Measurements from ENCODE around the gene MTUS2. TPM values are rescaled to one million over a fixed set of nuclear protein-coding genes. Genes with fewer than 3 reads are reported as not detected.

Gene MTUS2
- total and polyA plus RNA-seq, 8 donors = 0.12 to 28.1 (median 3.5) TPM; not detected in 1

DNA sequence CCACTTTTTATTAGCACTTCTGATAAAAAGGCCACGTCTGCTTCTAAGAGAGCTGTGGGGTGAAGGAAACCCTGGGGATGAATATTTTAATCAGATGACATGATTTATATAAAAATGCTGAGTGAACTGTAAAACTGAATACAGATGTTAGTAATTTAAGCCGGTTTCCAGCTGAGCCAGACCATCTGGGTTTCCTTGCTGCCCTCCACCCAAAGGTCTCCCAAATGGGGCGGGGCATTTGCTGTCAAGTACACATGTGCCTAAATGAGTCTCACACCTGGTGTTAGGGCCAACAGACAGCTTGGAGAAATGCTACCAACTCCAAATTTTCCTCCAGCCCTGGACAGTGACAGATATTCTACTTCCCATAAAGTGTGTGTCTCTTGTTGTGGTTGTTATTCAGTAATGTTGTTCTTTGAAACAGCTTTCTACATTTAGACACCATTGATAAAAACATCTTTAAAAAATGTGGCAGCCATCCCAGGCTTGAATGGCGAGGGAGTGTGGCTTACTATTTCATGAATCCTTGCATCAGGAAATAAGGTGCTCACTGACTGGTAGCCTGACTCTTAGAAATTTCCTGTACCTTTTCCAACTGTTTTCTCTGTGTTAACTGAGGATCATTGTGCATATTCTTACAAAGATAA, 350.4 kb downstream of the MTUS2 start:
- Histone ChIP-seq H3K4me3 (no peak overlapping the region), H3K27ac (no peak overlapping the region), H3K36me3 (no peaks in the 10 kb centered on the region), H3K9me3 (no peaks in the 10 kb centered on the region), H3K27me3 (no peaks in the 10 kb centered on the region), H3K4me1 (no peaks in the 10 kb centered on the region)
- WGBS, 5 donors = 58 to 75% (median 72%) methylated on average over 4 of the region's 4 CpGs
- intact Hi-C loops (cut with DNase I; ENCODE audit: low total_unique reads) = no loop called here
- TF ChIP-seq POLR2AphosphoS5 (IDR thresholded peaks at IDR 0.05) (no peak), POLR2A (IDR thresholded peaks at IDR 0.05) (no peak), EP300 (IDR thresholded peaks at IDR 0.05) (no peak)
- TF ChIP-seq, protein P1, sequence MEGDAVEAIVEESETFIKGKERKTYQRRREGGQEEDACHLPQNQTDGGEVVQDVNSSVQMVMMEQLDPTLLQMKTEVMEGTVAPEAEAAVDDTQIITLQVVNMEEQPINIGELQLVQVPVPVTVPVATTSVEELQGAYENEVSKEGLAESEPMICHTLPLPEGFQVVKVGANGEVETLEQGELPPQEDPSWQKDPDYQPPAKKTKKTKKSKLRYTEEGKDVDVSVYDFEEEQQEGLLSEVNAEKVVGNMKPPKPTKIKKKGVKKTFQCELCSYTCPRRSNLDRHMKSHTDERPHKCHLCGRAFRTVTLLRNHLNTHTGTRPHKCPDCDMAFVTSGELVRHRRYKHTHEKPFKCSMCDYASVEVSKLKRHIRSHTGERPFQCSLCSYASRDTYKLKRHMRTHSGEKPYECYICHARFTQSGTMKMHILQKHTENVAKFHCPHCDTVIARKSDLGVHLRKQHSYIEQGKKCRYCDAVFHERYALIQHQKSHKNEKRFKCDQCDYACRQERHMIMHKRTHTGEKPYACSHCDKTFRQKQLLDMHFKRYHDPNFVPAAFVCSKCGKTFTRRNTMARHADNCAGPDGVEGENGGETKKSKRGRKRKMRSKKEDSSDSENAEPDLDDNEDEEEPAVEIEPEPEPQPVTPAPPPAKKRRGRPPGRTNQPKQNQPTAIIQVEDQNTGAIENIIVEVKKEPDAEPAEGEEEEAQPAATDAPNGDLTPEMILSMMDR (IDR thresholded peaks at IDR 0.05) = no peak
- DNase-seq = peak in 1 of 2 donors; percentile 35

DNA sequence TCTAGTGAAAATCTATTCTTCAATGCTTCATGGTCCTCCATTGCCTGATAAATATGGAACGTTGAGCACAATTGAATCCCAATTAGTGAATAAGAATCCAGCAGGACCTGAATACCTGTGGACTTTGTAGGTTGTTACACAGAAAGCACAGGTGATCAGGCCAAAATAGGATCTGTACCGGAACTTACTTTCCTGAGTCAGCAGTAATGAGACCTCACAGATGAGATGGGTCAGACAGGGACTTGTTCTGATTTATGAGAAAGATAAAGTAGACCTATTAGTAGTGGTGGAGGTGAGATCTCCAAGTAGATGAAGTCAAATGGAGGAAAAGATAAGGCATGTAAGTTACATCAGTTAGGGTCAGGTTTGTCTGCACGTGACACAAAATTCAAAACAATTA, 351.1 kb downstream of the MTUS2 start:
- intact Hi-C loops (cut with DNase I; ENCODE audit: low total_unique reads) = no loop called here
- H3K36me3 ChIP-seq = no peaks in the 10 kb centered on the region
- H3K4me1 ChIP-seq = no peaks in the 10 kb centered on the region
- H3K27me3 ChIP-seq = no peaks in the 10 kb centered on the region
- TF ChIP-seq POLR2AphosphoS5 (IDR thresholded peaks at IDR 0.05) (no peak), EP300 (IDR thresholded peaks at IDR 0.05) (no peak), POLR2A (IDR thresholded peaks at IDR 0.05) (no peak)
- TF ChIP-seq, protein P1 (IDR thresholded peaks at IDR 0.05) = no peak
- WGBS, 5 donors = 87 to 92% (median 90%) methylated on average over 3 of the region's 3 CpGs
- no peak overlapping the region for H3K4me3 ChIP-seq
- peaks cover 0 to 3% (median 0%) of the 10 kb centered on the region in 4 donors for H3K9me3 ChIP-seq
- DNase-seq = no peak
- no peak overlapping the region for H3K27ac ChIP-seq

DNA sequence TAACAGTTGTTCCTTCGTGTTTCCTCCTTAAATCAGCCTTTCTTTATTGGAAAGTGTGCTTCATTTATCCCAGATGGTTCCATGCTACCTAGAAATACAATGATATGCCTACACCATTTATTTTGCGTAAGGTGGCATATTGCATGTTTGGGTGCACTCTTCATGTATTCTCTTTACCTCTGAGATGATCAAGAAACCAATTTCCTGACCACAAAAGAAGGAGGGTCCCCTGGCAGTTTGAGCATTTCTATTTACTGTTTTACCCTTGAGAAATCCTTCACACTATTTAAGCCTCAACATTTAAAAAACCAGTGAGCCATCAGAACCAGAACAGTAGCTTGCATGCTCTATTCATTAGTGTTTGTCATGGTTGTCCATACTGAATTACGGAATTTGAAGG, 354.0 kb downstream of the MTUS2 start:
- Histone ChIP-seq H3K36me3 (no peaks in the 10 kb centered on the region), H3K27ac (no peak overlapping the region), H3K4me3 (no peak overlapping the region), H3K27me3 (no peaks in the 10 kb centered on the region), H3K9me3 (peaks cover 0 to 12% (median 0%) of the 10 kb centered on the region in 4 donors), H3K4me1 (no peaks in the 10 kb centered on the region)
- no peak for DNase-seq
- TF ChIP-seq POLR2A (IDR thresholded peaks at IDR 0.05) = no peak
- TF ChIP-seq, protein P1 (IDR thresholded peaks at IDR 0.05) = no peak
- TF ChIP-seq EP300 (IDR thresholded peaks at IDR 0.05) = no peak
- no peak for TF ChIP-seq POLR2AphosphoS5 (IDR thresholded peaks at IDR 0.05)
- intact Hi-C loops (cut with DNase I; ENCODE audit: low total_unique reads) = no loop called here
- 70 to 89% (median 79%) methylated on average over 3 of the region's 3 CpGs for WGBS, 5 donors

DNA sequence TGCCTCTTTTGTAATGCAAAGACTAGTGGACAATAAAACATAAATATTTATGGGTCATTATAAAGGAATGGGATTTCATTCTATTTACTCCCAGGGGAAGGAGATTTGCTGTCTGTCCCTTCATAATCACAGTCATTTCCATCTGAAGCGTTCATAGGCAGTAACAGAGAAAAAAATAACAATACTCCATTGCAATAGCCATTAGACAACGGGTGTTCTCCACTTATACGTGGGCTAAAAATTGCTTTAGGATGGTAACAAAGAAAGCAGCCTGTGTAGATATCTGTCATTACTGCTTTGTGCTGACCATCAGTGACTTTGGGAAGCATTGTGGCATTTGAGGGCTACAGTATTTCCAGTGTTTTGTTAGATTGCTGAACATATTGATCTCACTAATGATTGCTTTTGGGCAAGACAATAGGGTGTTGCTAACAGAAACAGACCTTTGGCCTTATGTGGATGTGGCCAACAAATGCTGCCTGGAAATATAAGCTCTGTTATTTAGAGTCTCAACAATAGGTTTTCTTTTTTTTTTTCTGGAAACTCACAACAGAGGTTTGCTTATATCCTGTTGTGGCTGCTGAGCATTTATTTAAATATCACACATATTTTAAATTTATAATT, 355.2 kb downstream of the MTUS2 start:
- Histone ChIP-seq H3K4me3 (no peak overlapping the region), H3K27me3 (no peaks in the 10 kb centered on the region), H3K4me1 (no peaks in the 10 kb centered on the region), H3K36me3 (no peaks in the 10 kb centered on the region), H3K9me3 (peaks cover 0 to 12% (median 0%) of the 10 kb centered on the region in 4 donors), H3K27ac (no peak overlapping the region)
- intact Hi-C loops (cut with DNase I; ENCODE audit: low total_unique reads) = no loop called here
- 64 to 81% (median 67%) methylated on average over 3 of the region's 3 CpGs for WGBS, 5 donors
- no peak for DNase-seq
- TF ChIP-seq EP300 (IDR thresholded peaks at IDR 0.05) (no peak), POLR2AphosphoS5 (IDR thresholded peaks at IDR 0.05) (no peak), POLR2A (IDR thresholded peaks at IDR 0.05) (no peak)
- TF ChIP-seq, protein P1 (IDR thresholded peaks at IDR 0.05) = no peak

Measured in stomach (tissue), 9 donors.